Mammary epithelial cell (primary cell): ENCODE results near the gene SORBS2.

Source experiments
- CTCF ChIP-seq, 2 donors: IDR thresholded peaks in 1 of 2; conservative IDR thresholded peaks in 1 of 2; 2 replicates each; pipeline ENCODE4 v1.5.1; 2011 to 2012; ENCODE audit warnings: inconsistent platforms in 2 of 2, low read length in 2 of 2, mild to moderate bottlenecking in 2 of 2, control low read depth in 1 of 2, low read depth in 1 of 2; ENCODE audit not compliant: insufficient read depth in 1 of 2; ENCODE audit errors: extremely low read depth in 1 of 2
- EZH2 ChIP-seq: IDR thresholded peaks from 2 replicates; pipeline ENCODE4 v1.6.1; 2012; ENCODE audit warnings: low read length, inconsistent platforms, borderline replicate concordance

- TF ChIP-seq CTCF (conservative IDR thresholded peaks at IDR 0.05 in 1 of 2, IDR thresholded peaks at IDR 0.05 in 1 of 2; ENCODE audit: extremely low read depth in 1 of 2, insufficient read depth in 1 of 2, low read depth in 1 of 2, low read length in 2 of 2) (no peak), EZH2 (no peak)
Measured at GRCh38 chr4:185560316-185560715, 251.7 kb downstream of the SORBS2 start.
